OCI-LY7 (cell line): Measurements from ENCODE around the gene PARP3.

Experiments used
- CTCF ChIP-seq: fragments of 200-600 bp; sonication (generic); conservative IDR thresholded peaks from 2 replicates; pipeline ENCODE4 v1.5.1; 2014; ENCODE audit warnings: mild to moderate bottlenecking, antibody characterized with exemption, low read length, moderate library complexity, mixed read lengths
- EZH2phosphoT487 ChIP-seq: fragments of 200-600 bp; sonication (generic); IDR thresholded peaks from 2 replicates; pipeline ENCODE4 v1.6.1; 2018; ENCODE audit warnings: low read depth, borderline replicate concordance, mild to moderate bottlenecking, mixed run types, antibody characterized with exemption, low read length, moderate library complexity, mixed read lengths

GRCh38 chr3:51961011-51961410, 18.8 kb downstream of the PARP3 start:
- TF ChIP-seq CTCF = no peak
- no peak for TF ChIP-seq EZH2phosphoT487
